B cell (primary cell): Measurements from ENCODE around the gene CCNE1. TPM values are rescaled to one million over a fixed set of nuclear protein-coding genes. Genes with fewer than 3 reads are reported as not detected.

ENCODE experiments used
- ATAC-seq: fragments of 200-7000 bp; cut with Tn5 transposase; one replicate; pipeline ENCODE4 v1.10.0; 2021; ENCODE audit warnings: low read depth, mild to moderate bottlenecking, moderate number of reproducible peaks, moderate library complexity
- CTCF ChIA-PET: fragments of 350-600 bp; sonication (Branson Sonifier 250); formaldehyde crosslinking; loops from one replicate; lab custom pipeline; 2021; ENCODE audit warnings: antibody characterized with exemption, inconsistent platforms; lab: Charles Lee
- POLR2A ChIA-PET: fragments of 350-600 bp; sonication (Branson Sonifier 250); formaldehyde crosslinking; loops from one replicate; lab custom pipeline; 2021; ENCODE audit warnings: antibody characterized with exemption; lab: Charles Lee
- DNase-seq: peaks from one replicate; pipeline ENCODE4 v3.0.0; 2013
- H2AFZ ChIP-seq: 2 replicates; pipeline ENCODE4 v1.6.1; 2012; ENCODE audit warnings: mild to moderate bottlenecking, low read depth, low read length; ENCODE audit not compliant: insufficient read depth, poor library complexity, severe bottlenecking
- H3K27ac ChIP-seq, 2 donors: 1 replicate in 1 of 2; 2 replicates in 1 of 2; pipeline ENCODE4 v1.5.1; 2012 to 2013; ENCODE audit warnings: low read length in 2 of 2, mild to moderate bottlenecking in 2 of 2, moderate library complexity in 1 of 2
- H3K27me3 ChIP-seq, 4 experiments: fragments of 200-600 bp in 1 of 4; sonication (generic) in 1 of 4; replicated peaks in 1 of 4; 1 replicate in 2 of 4; 2 replicates in 2 of 4; pipeline versions ENCODE4 v1.6.1 to v1.7.0; 2013 to 2016; ENCODE audit warnings: low read length in 3 of 4, mild to moderate bottlenecking in 2 of 4, mixed read lengths in 1 of 4, moderate library complexity in 1 of 4; ENCODE audit not compliant: insufficient read depth in 4 of 4, control insufficient read depth in 3 of 4; ENCODE audit errors: control extremely low read depth in 1 of 4
- H3K36me3 ChIP-seq, 2 experiments: replicated peaks in 1 of 2; 1 replicate in 1 of 2; 2 replicates in 1 of 2; pipeline versions ENCODE4 v1.6.1 to v1.7.1; 2013; ENCODE audit warnings: low read length in 1 of 2; ENCODE audit not compliant: insufficient read depth in 2 of 2, control insufficient read depth in 1 of 2; ENCODE audit errors: control extremely low read depth in 1 of 2, extremely low read depth in 1 of 2
- H3K4me1 ChIP-seq, 2 donors: fragments of 200-600 bp in 1 of 2; sonication (generic) in 1 of 2; 1 replicate in 1 of 2; 2 replicates in 1 of 2; pipeline versions ENCODE4 v1.5.1 to v1.6.1; 2013 to 2017; ENCODE audit warnings: low read length in 2 of 2; ENCODE audit not compliant: control insufficient read depth in 2 of 2, insufficient read depth in 2 of 2
- H3K4me2 ChIP-seq: replicated peaks from 2 replicates; pipeline ENCODE3; 2012; ENCODE audit warnings: mild to moderate bottlenecking, low read depth, low read length; ENCODE audit not compliant: poor library complexity, severe bottlenecking
- H3K4me3 ChIP-seq, 5 experiments: fragments of 200-600 bp in 1 of 5; sonication (generic) in 1 of 5; 1 replicate in 3 of 5; 2 replicates in 2 of 5; pipeline versions ENCODE4 v1.5.1 to v1.7.0; 2011 to 2016; ENCODE audit warnings: low read length in 4 of 5, mild to moderate bottlenecking in 4 of 5, low read depth in 2 of 5, control low read depth in 1 of 5, moderate library complexity in 1 of 5; ENCODE audit not compliant: insufficient read depth in 1 of 5; ENCODE audit errors: control extremely low read depth in 1 of 5, extremely low read depth in 1 of 5
- H3K79me2 ChIP-seq: fragments of 200-600 bp; sonication (generic); one replicate; pipeline ENCODE4 v1.6.0; 2016; ENCODE audit warnings: low read length; ENCODE audit not compliant: control insufficient read depth, insufficient read depth
- H3K9ac ChIP-seq: fragments of 200-600 bp; sonication (generic); 2 replicates; pipeline ENCODE4 v1.6.1; 2017; ENCODE audit warnings: mild to moderate bottlenecking, low read length, moderate library complexity
- H3K9me3 ChIP-seq, 3 donors: one replicate each; pipeline versions ENCODE4 v1.6.1 to v1.7.1; 2013; ENCODE audit warnings: low read length in 2 of 3; ENCODE audit not compliant: control insufficient read depth in 2 of 3, insufficient read depth in 1 of 3; ENCODE audit errors: control extremely low read depth in 1 of 3
- H4K20me1 ChIP-seq: 2 replicates; pipeline ENCODE4 v1.6.0; 2012; ENCODE audit warnings: mild to moderate bottlenecking, low read length; ENCODE audit not compliant: insufficient read depth, control insufficient read depth, poor library complexity, severe bottlenecking
- H3K27ac Mint-ChIP-seq: one replicate; pipeline ENCODE4 v1.8.0; 2021; ENCODE audit warnings: mixed read lengths
- H3K27me3 Mint-ChIP-seq: one replicate; pipeline ENCODE4 v1.8.0; 2021; ENCODE audit warnings: mixed read lengths
- H3K4me1 Mint-ChIP-seq: one replicate; pipeline ENCODE4 v1.8.0; 2021; ENCODE audit warnings: mixed read lengths
- H3K4me3 Mint-ChIP-seq: one replicate; pipeline ENCODE4 v1.8.0; 2021; ENCODE audit warnings: mixed read lengths
- H3K9me3 Mint-ChIP-seq: one replicate; pipeline ENCODE4 v1.8.0; 2022; ENCODE audit warnings: mixed read lengths; ENCODE audit not compliant: insufficient read depth
- EZH2 ChIP-seq: IDR thresholded peaks from 2 replicates; pipeline ENCODE4 v1.6.1; 2012; ENCODE audit warnings: borderline replicate concordance, low read depth, mild to moderate bottlenecking, moderate library complexity, low read length; ENCODE audit not compliant: insufficient read depth, poor library complexity, severe bottlenecking
- WGBS: methylation state at CpG from one replicate; pipeline ENCODE4 v1.1.5; 2013; ENCODE audit warnings: missing lambda C conversion rate; ENCODE audit not compliant: insufficient coverage; 5-methylcytosine and 5-hydroxymethylcytosine counted together
- intact Hi-C: fragments of 100-400 bp; cut with micrococcal nuclease; formaldehyde crosslinking; loops from one replicate; pipeline ENCODE4 v1.10.0; 2022
- polyA plus RNA-seq: library from polyadenylated mRNA; depleted of rRNA; stranded (reverse); fragments of >200 nt; gene quantifications from 2 replicates; pipeline ENCODE4 v1.2.3, GENCODE V29; 2012
- total RNA-seq, 2 donors: library from RNA; stranded (reverse); fragments of 120-200 nt in 1 of 2; gene quantifications; 1 replicate in 1 of 2; 2 replicates in 1 of 2; pipeline versions ENCODE4 v1.2.3 to v1.2.4, GENCODE V29; 2013 to 2022
- TF ChIP-seq, protein P1 (sequence below): fragments of 200-600 bp; IDR thresholded peaks from one replicate; pipeline ENCODE4 v1.8.0; 2022; ENCODE audit warnings: antibody characterized with exemption, mild to moderate bottlenecking

Gene CCNE1
- total and polyA plus RNA-seq, 2 donors (not counting 1 experiment from before 2014, with no cell fraction given): 2.5 to 2.8 TPM

DNA sequence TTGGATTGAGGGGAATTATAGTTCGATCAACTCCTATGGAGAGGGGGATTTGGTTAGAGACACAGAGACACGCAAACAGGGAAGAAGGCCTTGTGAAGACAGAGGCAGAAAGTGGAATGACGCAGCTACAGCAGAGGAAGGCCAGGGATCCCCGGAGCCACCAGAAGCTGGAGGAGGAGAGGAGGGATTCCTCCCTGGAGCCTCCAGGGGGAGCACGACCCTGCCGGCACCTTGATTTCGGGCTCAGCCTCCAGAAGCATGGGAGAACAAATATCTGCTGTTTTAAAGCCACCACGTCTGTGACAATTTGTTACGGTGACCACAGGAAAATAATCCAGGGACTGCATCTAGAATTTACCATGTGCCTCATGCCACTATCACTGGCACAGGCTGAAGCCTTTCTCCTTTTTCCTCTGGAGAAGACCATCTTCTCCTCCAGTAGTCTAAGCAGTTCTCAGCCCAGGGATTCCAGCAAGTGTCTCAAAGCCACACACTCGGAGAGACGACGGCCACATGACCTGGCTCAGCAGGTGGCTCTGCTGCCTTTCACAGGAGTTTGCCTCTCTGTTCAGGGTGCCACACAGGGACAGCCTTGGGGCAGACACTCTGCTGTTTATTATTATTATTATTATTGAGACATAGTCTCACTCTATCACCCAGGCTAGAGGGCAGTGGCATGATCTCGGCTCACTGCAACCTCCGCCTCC is 39.9 kb upstream of the CCNE1 start:
- ChIA-PET CTCF (interaction anchor here (1.1 to 1.3 kb wide), 3 partner anchors 10 to 101 kb away, joined by 3 to 5 read pairs (median 3); no protein-coding TSS in a partner anchor), POLR2A (no interaction called here)
- no peaks in the 10 kb centered on the region for H3K4me1 ChIP-seq
- ATAC-seq (no peak), DNase-seq (peak; percentile 23)
- TF ChIP-seq, protein P1, sequence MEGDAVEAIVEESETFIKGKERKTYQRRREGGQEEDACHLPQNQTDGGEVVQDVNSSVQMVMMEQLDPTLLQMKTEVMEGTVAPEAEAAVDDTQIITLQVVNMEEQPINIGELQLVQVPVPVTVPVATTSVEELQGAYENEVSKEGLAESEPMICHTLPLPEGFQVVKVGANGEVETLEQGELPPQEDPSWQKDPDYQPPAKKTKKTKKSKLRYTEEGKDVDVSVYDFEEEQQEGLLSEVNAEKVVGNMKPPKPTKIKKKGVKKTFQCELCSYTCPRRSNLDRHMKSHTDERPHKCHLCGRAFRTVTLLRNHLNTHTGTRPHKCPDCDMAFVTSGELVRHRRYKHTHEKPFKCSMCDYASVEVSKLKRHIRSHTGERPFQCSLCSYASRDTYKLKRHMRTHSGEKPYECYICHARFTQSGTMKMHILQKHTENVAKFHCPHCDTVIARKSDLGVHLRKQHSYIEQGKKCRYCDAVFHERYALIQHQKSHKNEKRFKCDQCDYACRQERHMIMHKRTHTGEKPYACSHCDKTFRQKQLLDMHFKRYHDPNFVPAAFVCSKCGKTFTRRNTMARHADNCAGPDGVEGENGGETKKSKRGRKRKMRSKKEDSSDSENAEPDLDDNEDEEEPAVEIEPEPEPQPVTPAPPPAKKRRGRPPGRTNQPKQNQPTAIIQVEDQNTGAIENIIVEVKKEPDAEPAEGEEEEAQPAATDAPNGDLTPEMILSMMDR: no peak
- no peak for TF ChIP-seq EZH2
- H3K4me3 ChIP-seq: no peak overlapping the region
- H4K20me1 ChIP-seq: no peaks in the 10 kb centered on the region
- H3K4me3 Mint-ChIP-seq: no peak overlapping the region
- intact Hi-C loops: no loop called here
- no peak overlapping the region for H3K4me2 ChIP-seq
- whole genome bisulfite sequencing: 54% methylated on average over 14 of the region's 14 CpGs
- no peaks in the 10 kb centered on the region for H3K36me3 ChIP-seq
- no peaks in the 10 kb centered on the region for H3K4me1 Mint-ChIP-seq
- H2AFZ ChIP-seq: no peak overlapping the region
- H3K79me2 ChIP-seq: no peaks in the 10 kb centered on the region
- H3K27me3 Mint-ChIP-seq: peaks cover 13% of the 10 kb centered on the region
- no peak overlapping the region for H3K9ac ChIP-seq
- no peaks in the 10 kb centered on the region for H3K9me3 ChIP-seq
- H3K9me3 Mint-ChIP-seq: no peaks in the 10 kb centered on the region
- no peak overlapping the region for H3K27ac Mint-ChIP-seq
- H3K27ac ChIP-seq: no peak overlapping the region
- H3K27me3 ChIP-seq: no peaks in the 10 kb centered on the region

DNA sequence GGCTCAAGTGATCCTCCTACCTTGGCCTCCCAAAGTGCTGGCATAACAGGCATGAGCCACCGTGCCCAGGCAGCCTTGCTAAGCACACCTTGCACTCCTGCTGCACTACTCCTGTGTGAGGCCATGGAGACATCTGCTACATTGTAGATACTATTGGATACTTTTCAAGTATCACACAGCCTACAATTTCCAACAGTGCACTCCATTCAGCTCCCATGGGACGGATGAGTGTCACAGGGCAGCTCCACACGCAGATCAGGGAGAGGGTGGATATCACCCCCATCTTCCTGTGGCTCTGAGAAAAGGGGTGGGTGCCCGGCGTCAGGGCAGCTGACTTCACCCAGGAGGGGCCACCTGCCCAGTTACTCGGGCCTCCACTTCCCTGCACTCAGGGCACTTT is 39.1 kb upstream of the CCNE1 start:
- ATAC-seq: no peak

More for the DNA sequence above, 39.1 kb upstream of the CCNE1 start:
- Mint-ChIP-seq H3K4me1 (no peaks in the 10 kb centered on the region), H3K27ac (no peak overlapping the region), H3K4me3 (no peak overlapping the region), H3K27me3 (peaks cover 13% of the 10 kb centered on the region), H3K9me3 (no peaks in the 10 kb centered on the region)
- Histone ChIP-seq H3K9me3 (no peaks in the 10 kb centered on the region), H3K27ac (no peak overlapping the region), H3K9ac (no peak overlapping the region), H4K20me1 (no peaks in the 10 kb centered on the region), H3K4me2 (no peak overlapping the region), H2AFZ (no peak overlapping the region), H3K79me2 (no peaks in the 10 kb centered on the region), H3K4me1 (no peaks in the 10 kb centered on the region), H3K27me3 (no peaks in the 10 kb centered on the region), H3K36me3 (no peaks in the 10 kb centered on the region), H3K4me3 (no peak overlapping the region)
- ChIA-PET POLR2A (no interaction called here), CTCF (interaction anchor here (1.2 to 1.3 kb wide), 2 partner anchors 13 to 100 kb away, joined by 3 to 4 read pairs; no protein-coding TSS in a partner anchor)
- TF ChIP-seq EZH2: no peak
- 85% methylated on average over 5 of the region's 6 CpGs for WGBS
- no peak for DNase-seq
- intact Hi-C loops: no loop called here
